Umbilical cord (tissue), 2 donors: ENCODE data around the gene GPRIN3. TPM values are rescaled to one million over a fixed set of nuclear protein-coding genes. Genes with fewer than 3 reads are reported as not detected.
"Not testable (repeated sequence)": the region's sequence is repeated elsewhere in the genome, so short reads cannot be mapped to it uniquely, and the experiment has no call there.

ENCODE experiments used
- DNase-seq: peaks from one replicate; pipeline ENCODE4 v3.0.0-alpha.2; 2015; ENCODE audit warnings: low spot score
- total RNA-seq: library from RNA; depleted of rRNA; stranded (reverse); fragments of >200 nt; gene quantifications from one replicate; pipeline ENCODE4 v1.2.3, GENCODE V29; 2014; ENCODE audit warnings: low replicate concordance; ENCODE audit not compliant: insufficient read depth

GPRIN3 gene
- total RNA-seq, 1 donor from 2014 or later = 6.3 TPM

GRCh38 chr4:89216866-89217265 is 90.7 kb downstream of the GPRIN3 start:
- no peak for DNase-seq

DNA sequence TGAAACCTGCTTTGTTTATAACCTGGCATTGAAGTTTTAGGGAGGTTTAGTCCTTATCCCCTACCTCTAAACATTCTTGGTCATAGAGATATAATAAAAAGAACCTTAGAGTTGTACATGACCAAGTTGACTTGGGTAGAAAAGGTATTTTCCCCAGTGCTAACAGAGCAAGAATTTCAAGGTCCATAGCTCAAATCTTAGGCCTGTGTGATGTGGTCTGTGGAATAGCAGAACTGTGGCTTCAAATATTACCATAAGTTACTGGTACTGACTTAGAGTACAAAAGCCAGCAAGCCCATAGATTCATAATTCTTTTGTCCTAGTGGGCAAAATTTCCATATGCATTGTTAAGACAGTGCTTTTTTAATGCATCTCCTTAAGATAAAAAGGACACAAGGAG is 91.2 kb downstream of the GPRIN3 start:
- no peak for DNase-seq

DNA sequence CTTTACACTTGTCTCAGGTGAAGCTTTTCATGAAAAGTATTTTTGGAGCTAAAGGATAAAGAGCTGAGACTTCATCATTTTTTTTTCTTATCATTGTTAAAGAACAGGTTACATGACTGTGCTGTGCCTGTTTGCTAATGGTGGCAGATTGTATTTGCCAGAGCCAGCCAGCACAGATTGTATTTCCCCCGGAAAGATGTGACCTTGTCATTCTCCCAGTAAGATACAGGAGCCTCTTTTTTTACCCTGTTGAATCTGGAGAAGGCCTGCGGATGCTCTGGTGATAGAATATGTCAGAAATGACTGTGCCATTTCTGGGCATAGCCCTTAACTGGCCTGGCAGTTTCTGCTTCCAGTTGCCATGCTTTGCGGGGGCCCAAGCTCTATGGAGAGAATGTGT is 91.9 kb downstream of the GPRIN3 start:
- no peak for DNase-seq

- DNase-seq = no peak
These were observed 93.3 kb downstream of the GPRIN3 start for GRCh38 chr4:89214308-89214707.

DNA sequence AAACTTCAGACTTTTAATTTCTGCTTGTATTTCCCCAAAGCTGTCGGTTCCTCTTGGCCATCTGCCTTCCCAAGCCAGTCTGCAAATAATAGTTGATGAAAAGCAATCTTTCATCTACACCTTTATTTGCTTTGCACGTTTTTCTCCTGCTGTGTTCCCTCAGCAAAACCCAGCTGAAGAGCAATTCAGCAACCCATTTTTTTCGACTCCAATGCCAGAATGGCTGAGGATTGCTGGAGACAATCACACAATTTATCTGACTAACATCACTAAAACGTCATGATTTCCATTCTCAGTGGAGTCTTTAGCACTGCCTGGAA is 94.3 kb downstream of the GPRIN3 start:
- DNase-seq = no peak

DNA sequence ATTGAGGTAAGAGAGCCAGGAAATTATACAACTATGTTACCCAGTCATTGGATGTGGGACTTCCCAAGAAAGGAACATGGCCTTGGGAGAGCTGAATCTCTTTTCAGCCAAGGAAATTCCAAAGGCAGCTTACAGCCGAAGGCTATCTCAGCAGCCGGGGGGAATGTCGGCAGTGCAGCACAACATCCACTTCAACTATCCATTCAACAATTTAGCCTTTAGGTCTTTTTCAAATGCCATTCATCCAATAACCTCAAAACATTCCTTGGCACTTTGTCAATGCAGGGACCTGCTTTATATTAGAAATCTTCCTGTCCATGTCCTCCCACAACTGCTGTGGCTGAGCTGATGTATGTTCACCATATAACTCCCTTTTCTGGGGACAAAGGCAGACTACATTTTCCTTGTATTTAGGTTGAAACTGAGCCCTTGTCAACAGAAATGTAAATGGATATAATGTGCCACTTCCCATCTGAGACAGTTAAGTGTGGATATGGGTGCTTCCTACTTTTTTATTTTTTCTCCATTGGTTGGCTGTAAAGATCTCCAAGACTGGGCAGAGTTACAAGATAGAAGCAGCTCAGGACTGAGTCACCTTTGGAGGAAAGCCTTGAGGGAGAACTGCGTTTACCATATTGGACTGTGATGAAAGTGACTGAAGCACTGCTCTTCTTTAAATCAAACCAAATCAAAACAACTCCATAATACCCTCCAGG is 94.8 kb downstream of the GPRIN3 start:
- no peak for DNase-seq

DNA sequence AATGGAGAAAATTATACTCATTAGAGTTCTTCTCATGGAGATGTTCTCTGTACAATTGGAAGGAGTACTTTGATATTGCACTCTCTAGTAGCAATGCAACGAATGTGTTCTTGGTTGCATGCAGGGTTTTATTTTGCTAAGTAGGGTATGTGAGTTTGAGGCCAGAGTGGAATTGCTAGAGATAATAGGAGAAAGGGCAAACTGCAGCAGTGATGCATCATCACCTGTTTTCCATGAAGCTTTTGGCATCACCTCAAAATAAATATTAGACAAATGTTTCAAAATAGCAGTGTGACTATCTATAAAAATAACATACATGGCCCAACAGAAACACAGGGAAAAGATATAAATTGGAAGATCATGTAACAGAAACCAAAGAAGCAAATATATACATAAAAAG is 103.0 kb downstream of the GPRIN3 start:
- no peak for DNase-seq

GRCh38 chr4:89203902-89204301 is 103.7 kb downstream of the GPRIN3 start:
- peak; percentile 19 for DNase-seq

GRCh38 chr4:89199394-89199793 is 108.2 kb downstream of the GPRIN3 start:
- not testable (repeated sequence) for DNase-seq

DNA sequence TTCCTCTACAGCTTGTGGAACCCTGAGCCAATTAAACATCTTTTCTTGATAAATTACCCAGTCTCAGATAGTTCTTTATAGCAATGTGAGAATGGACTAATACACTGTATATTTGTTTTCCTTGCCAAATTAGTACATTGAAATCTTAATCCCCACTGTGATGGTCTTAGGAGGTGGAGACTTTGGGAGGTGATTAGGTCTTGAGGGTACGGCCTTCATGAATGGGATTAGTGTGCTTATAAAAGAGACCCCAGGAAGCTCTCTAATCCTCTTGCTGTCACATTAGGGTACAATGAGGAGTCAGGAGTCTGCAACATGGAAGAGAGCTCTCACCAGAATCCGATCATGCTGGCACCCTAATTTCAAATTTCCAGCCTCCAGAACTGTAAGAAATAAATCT is 109.7 kb downstream of the GPRIN3 start:
- no peak for DNase-seq

- no peak for DNase-seq
These were observed 110.9 kb downstream of the GPRIN3 start for GRCh38 chr4:89196745-89197144.

DNA sequence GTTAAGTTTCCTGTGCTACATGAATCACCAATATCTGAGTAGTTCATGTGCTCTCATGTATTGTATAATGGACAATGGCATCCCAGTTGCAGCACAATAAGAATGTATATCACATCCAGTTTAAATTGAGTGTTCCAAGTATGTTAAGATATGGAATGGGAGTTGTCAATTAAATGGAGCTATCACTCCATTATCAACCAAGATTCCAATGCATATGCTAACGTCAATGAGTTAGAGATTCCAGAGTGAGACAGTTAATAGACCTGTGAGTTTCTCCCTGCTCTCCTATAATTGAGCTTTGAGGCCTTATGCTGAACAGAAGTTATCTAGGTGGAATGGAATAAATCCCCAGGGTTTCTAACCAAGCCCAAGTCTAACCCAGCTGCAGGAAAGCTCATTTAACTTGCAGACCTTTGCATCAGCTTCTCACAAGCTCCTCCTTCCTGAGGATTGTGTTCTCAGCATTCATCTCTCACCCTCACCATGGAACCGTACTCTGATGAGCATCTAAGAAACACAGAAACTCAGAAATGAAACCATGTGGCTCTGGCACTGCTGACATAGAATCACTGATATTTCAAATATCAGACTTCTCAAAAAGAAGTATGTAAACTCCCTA is 111.4 kb downstream of the GPRIN3 start:
- no peak for DNase-seq

GRCh38 chr4:89193843-89194242 is 113.8 kb downstream of the GPRIN3 start:
- peak; percentile 10 for DNase-seq

Other genes starting within 250 kb of the GPRIN3 start
- 14.9 TPM for gene TIGD2, start 196.3 kb downstream of the GPRIN3 start, total RNA-seq